Measurements from ENCODE around the gene PPFIA4. TPM values are rescaled to one million over a fixed set of nuclear protein-coding genes. Genes with fewer than 3 reads are reported as not detected.

Gene PPFIA4
- polyA plus RNA-seq, 1 donor (not counting 4 experiments of a cell fraction or from before 2014, with no cell fraction given), result 2.3 TPM

GRCh38 chr1:202991112-202991511 lies 35.2 kb upstream of the PPFIA4 start:
- no peak overlapping the region for H3K27ac ChIP-seq (ENCODE audit: control insufficient read depth, insufficient read depth, low read length)
- no peaks in the 10 kb centered on the region for H3K4me1 ChIP-seq (ENCODE audit: control insufficient read depth, extremely low read depth, insufficient read depth, low read length)
- dilution Hi-C loops (cut with MboI; ENCODE audit: extremely low pct_ligation_motif_present, low sequenced_read_pairs), result no loop called here
- no peak overlapping the region for H2AFZ ChIP-seq (ENCODE audit: control insufficient read depth, low read length)
- no peaks in the 10 kb centered on the region for H3K79me2 ChIP-seq (ENCODE audit: control insufficient read depth, insufficient read depth, low read length)
- no peaks in the 10 kb centered on the region for H3K27me3 ChIP-seq (ENCODE audit: control insufficient read depth, extremely low read depth, insufficient read depth, low read length)
- H3K9me3 ChIP-seq (ENCODE audit: control insufficient read depth, low read depth, low read length), result no peaks in the 10 kb centered on the region
- H3K9me1 ChIP-seq (ENCODE audit: control insufficient read depth, extremely low read depth, insufficient read depth, low read length), result no peaks in the 10 kb centered on the region
- H4K20me1 ChIP-seq (ENCODE audit: control insufficient read depth, extremely low read depth, insufficient read depth, low read length), result no peaks in the 10 kb centered on the region
- FAIRE-seq, result no peak
- DNase-seq (ENCODE audit: low read depth, low spot score), result no peak
- no peak overlapping the region for H3K4me3 ChIP-seq (ENCODE audit: control insufficient read depth in 2 of 3, extremely low read depth in 1 of 3, insufficient read depth in 2 of 3, low read depth in 1 of 3, low read length in 3 of 3)
- H3K36me3 ChIP-seq (ENCODE audit: control insufficient read depth in 2 of 2, extremely low read depth in 1 of 2, insufficient read depth in 2 of 2, low read length in 2 of 2), result no peaks in the 10 kb centered on the region
- H3K9ac ChIP-seq (ENCODE audit: control insufficient read depth, extremely low read depth, insufficient read depth, low read length), result no peak overlapping the region
- no peak overlapping the region for H3K4me2 ChIP-seq (ENCODE audit: control insufficient read depth, extremely low read depth, insufficient read depth, low read depth, low read length)
- TF ChIP-seq CTCF (optimal IDR thresholded peaks at IDR 0.05 in 1 of 3, IDR thresholded peaks at IDR 0.05 in 1 of 3, conservative IDR thresholded peaks at IDR 0.05 in 1 of 3; ENCODE audit: extremely low read depth in 1 of 3, insufficient read depth in 2 of 3, low read length in 3 of 3) (no peak), EZH2 (IDR thresholded peaks at IDR 0.05; ENCODE audit: low read length) (no peak)

GRCh38 chr1:202994756-202995155 lies 31.5 kb upstream of the PPFIA4 start:
- no peak for TF ChIP-seq EZH2 (IDR thresholded peaks at IDR 0.05; ENCODE audit: low read length)
- TF ChIP-seq CTCF (optimal IDR thresholded peaks at IDR 0.05 in 1 of 3, IDR thresholded peaks at IDR 0.05 in 1 of 3, conservative IDR thresholded peaks at IDR 0.05 in 1 of 3; ENCODE audit: extremely low read depth in 1 of 3, insufficient read depth in 2 of 3, low read length in 3 of 3), result no peak
- dilution Hi-C loops (cut with MboI; ENCODE audit: extremely low pct_ligation_motif_present, low sequenced_read_pairs), result no loop called here
- no peaks in the 10 kb centered on the region for H3K79me2 ChIP-seq (ENCODE audit: control insufficient read depth, insufficient read depth, low read length)
- H2AFZ ChIP-seq (ENCODE audit: control insufficient read depth, low read length), result no peak overlapping the region
- no peaks in the 10 kb centered on the region for H3K9me1 ChIP-seq (ENCODE audit: control insufficient read depth, extremely low read depth, insufficient read depth, low read length)
- no peaks in the 10 kb centered on the region for H3K4me1 ChIP-seq (ENCODE audit: control insufficient read depth, extremely low read depth, insufficient read depth, low read length)
- H3K4me2 ChIP-seq (ENCODE audit: control insufficient read depth, extremely low read depth, insufficient read depth, low read depth, low read length), result no peak overlapping the region
- no peak for FAIRE-seq
- no peak overlapping the region for H3K9ac ChIP-seq (ENCODE audit: control insufficient read depth, extremely low read depth, insufficient read depth, low read length)
- no peaks in the 10 kb centered on the region for H3K27me3 ChIP-seq (ENCODE audit: control insufficient read depth, extremely low read depth, insufficient read depth, low read length)
- H4K20me1 ChIP-seq (ENCODE audit: control insufficient read depth, extremely low read depth, insufficient read depth, low read length), result no peaks in the 10 kb centered on the region
- no peak overlapping the region for H3K4me3 ChIP-seq (ENCODE audit: control insufficient read depth in 2 of 3, extremely low read depth in 1 of 3, insufficient read depth in 2 of 3, low read depth in 1 of 3, low read length in 3 of 3)
- H3K27ac ChIP-seq (ENCODE audit: control insufficient read depth, insufficient read depth, low read length), result no peak overlapping the region
- no peak for DNase-seq (ENCODE audit: low read depth, low spot score)
- no peaks in the 10 kb centered on the region for H3K36me3 ChIP-seq (ENCODE audit: control insufficient read depth in 2 of 2, extremely low read depth in 1 of 2, insufficient read depth in 2 of 2, low read length in 2 of 2)
- no peaks in the 10 kb centered on the region for H3K9me3 ChIP-seq (ENCODE audit: control insufficient read depth, low read depth, low read length)
